ENCODE measurements around the gene AKAP9.

The AKAP9 gene

DNA sequence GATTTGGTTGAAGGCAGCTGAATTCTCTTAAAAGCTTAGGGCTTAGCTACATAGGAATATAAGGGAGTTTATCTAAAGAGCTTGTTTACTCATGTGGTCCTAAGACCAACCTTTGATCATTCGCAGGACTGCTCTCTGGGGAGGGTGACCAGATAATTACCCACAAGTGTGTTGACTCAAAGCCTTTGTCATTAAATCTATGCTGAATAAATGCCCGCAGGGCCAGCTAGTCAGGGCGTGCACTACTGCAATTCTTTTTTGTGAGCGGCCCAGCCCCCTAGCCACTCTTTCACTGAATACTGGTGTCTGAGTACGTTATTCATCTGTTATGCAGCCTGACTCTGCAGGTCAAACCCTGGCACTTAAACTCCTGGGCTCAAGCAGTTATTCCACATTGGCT, 69.6 kb downstream of the AKAP9 start:
- no peak overlapping the region for H3K27ac ChIP-seq (ENCODE audit: low read depth, low read length)
- H3K4me2 ChIP-seq (ENCODE audit: low read depth, low read length, poor library complexity, severe bottlenecking), result no peak overlapping the region
- H3K4me3 ChIP-seq (ENCODE audit: insufficient read depth, low read length, poor library complexity, severe bottlenecking), result no peak overlapping the region
- no peaks in the 10 kb centered on the region for H3F3A ChIP-seq (ENCODE audit: insufficient read depth)
- no peaks in the 10 kb centered on the region for H3K9me2 ChIP-seq (replicated peaks; ENCODE audit: insufficient read depth, low read length)
- no peaks in the 10 kb centered on the region for H3K79me2 ChIP-seq (ENCODE audit: insufficient read depth, low read length)
- TF ChIP-seq, protein P1, sequence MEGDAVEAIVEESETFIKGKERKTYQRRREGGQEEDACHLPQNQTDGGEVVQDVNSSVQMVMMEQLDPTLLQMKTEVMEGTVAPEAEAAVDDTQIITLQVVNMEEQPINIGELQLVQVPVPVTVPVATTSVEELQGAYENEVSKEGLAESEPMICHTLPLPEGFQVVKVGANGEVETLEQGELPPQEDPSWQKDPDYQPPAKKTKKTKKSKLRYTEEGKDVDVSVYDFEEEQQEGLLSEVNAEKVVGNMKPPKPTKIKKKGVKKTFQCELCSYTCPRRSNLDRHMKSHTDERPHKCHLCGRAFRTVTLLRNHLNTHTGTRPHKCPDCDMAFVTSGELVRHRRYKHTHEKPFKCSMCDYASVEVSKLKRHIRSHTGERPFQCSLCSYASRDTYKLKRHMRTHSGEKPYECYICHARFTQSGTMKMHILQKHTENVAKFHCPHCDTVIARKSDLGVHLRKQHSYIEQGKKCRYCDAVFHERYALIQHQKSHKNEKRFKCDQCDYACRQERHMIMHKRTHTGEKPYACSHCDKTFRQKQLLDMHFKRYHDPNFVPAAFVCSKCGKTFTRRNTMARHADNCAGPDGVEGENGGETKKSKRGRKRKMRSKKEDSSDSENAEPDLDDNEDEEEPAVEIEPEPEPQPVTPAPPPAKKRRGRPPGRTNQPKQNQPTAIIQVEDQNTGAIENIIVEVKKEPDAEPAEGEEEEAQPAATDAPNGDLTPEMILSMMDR (IDR thresholded peaks at IDR 0.05; ENCODE audit: insufficient read depth, low read length, poor library complexity, severe bottlenecking), result no peak
- no peak for TF ChIP-seq EZH2phosphoT487 (conservative IDR thresholded peaks at IDR 0.05; ENCODE audit: low read length)
- H3K36me3 ChIP-seq (ENCODE audit: low read length), result peaks cover 15% of the 10 kb centered on the region; the same call in 1 of the 2 replicates
- H3K9ac ChIP-seq (ENCODE audit: low read length), result no peak overlapping the region
- H2AFZ ChIP-seq (ENCODE audit: low read depth, low read length, severe bottlenecking), result no peak overlapping the region
- no peaks in the 10 kb centered on the region for H3K27me3 ChIP-seq (ENCODE audit: low read length)
- H3K9me3 ChIP-seq (ENCODE audit: insufficient read depth, low read length), result peaks cover 11% of the 10 kb centered on the region; the same call in 1 of the 2 replicates
- H4K20me1 ChIP-seq (ENCODE audit: low read depth, low read length), result no peaks in the 10 kb centered on the region

DNA sequence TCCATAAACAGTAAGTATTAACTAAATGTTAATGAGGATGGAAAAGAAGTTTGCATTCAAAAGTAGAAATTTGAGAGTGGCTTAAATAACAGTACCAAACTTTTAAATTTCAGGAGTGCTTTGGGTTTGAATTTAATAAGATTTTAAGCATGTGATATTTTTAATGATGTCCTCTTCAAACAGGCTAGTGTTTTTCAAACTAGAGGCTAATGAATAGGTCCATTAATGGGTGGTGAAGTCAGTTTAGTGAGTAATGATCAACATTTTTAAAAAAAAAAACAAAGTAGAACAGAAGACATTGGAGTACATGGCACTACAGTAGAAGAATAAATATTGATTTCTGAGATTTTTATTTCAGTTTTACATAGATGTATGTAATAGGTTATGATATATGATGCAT, 72.9 kb downstream of the AKAP9 start:
- H3K79me2 ChIP-seq (ENCODE audit: insufficient read depth, low read length), result no peaks in the 10 kb centered on the region
- H3K9me2 ChIP-seq (replicated peaks; ENCODE audit: insufficient read depth, low read length), result no peaks in the 10 kb centered on the region
- TF ChIP-seq, protein P1 (IDR thresholded peaks at IDR 0.05; ENCODE audit: insufficient read depth, low read length, poor library complexity, severe bottlenecking), result no peak
- no peak for TF ChIP-seq EZH2phosphoT487 (conservative IDR thresholded peaks at IDR 0.05; ENCODE audit: low read length)
- no peak overlapping the region for H3K4me2 ChIP-seq (ENCODE audit: low read depth, low read length, poor library complexity, severe bottlenecking)
- peaks cover 3% of the 10 kb centered on the region; the same call in 1 of the 2 replicates for H3F3A ChIP-seq (ENCODE audit: insufficient read depth)
- H3K36me3 ChIP-seq (ENCODE audit: low read length), result peaks cover 23% of the 10 kb centered on the region; the same call in 1 of the 2 replicates
- H3K4me3 ChIP-seq (ENCODE audit: insufficient read depth, low read length, poor library complexity, severe bottlenecking), result no peak overlapping the region
- H3K27ac ChIP-seq (ENCODE audit: low read depth, low read length), result no peak overlapping the region
- peaks cover 11% of the 10 kb centered on the region; the same call in 1 of the 2 replicates for H3K9me3 ChIP-seq (ENCODE audit: insufficient read depth, low read length)
- H2AFZ ChIP-seq (ENCODE audit: low read depth, low read length, severe bottlenecking), result no peak overlapping the region
- H3K9ac ChIP-seq (ENCODE audit: low read length), result no peak overlapping the region
- peaks cover 4% of the 10 kb centered on the region; the same call in 1 of the 2 replicates for H4K20me1 ChIP-seq (ENCODE audit: low read depth, low read length)
- no peaks in the 10 kb centered on the region for H3K27me3 ChIP-seq (ENCODE audit: low read length)

DNA sequence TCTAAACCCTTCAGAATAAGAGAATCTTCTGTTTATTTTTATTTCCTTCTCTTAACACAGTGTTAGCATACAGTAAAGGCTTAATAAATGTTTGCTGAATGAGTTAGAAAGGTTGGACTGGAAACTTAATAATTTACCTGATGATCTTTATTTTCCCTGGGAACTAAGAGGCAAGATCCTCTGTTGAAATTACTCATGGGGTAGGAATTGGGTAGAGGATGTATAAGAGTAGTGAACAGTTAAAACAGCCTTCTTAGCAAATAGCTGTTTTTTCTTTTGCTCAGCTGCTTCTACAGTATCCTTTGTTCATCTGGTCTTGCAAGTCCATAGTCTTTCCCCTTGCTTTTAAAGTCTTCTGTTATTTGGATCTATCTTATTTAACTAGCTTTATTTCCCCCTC, 80.0 kb downstream of the AKAP9 start:
- H3K4me2 ChIP-seq (ENCODE audit: low read depth, low read length, poor library complexity, severe bottlenecking), result no peak overlapping the region
- H3K27ac ChIP-seq (ENCODE audit: low read depth, low read length), result no peak overlapping the region
- TF ChIP-seq, protein P1 (IDR thresholded peaks at IDR 0.05; ENCODE audit: insufficient read depth, low read length, poor library complexity, severe bottlenecking), result no peak
- no peak for TF ChIP-seq EZH2phosphoT487 (conservative IDR thresholded peaks at IDR 0.05; ENCODE audit: low read length)
- H2AFZ ChIP-seq (ENCODE audit: low read depth, low read length, severe bottlenecking), result no peak overlapping the region
- H3F3A ChIP-seq (ENCODE audit: insufficient read depth), result peaks cover 3% of the 10 kb centered on the region; the same call in 1 of the 2 replicates
- H3K9ac ChIP-seq (ENCODE audit: low read length), result no peak overlapping the region
- no peaks in the 10 kb centered on the region for H3K9me2 ChIP-seq (replicated peaks; ENCODE audit: insufficient read depth, low read length)
- peaks cover 4% of the 10 kb centered on the region; the same call in 1 of the 2 replicates for H4K20me1 ChIP-seq (ENCODE audit: low read depth, low read length)
- H3K9me3 ChIP-seq (ENCODE audit: insufficient read depth, low read length), result no peaks in the 10 kb centered on the region
- H3K27me3 ChIP-seq (ENCODE audit: low read length), result no peaks in the 10 kb centered on the region
- no peaks in the 10 kb centered on the region for H3K79me2 ChIP-seq (ENCODE audit: insufficient read depth, low read length)
- no peak overlapping the region for H3K4me3 ChIP-seq (ENCODE audit: insufficient read depth, low read length, poor library complexity, severe bottlenecking)
- peaks cover 14% of the 10 kb centered on the region; the same call in 1 of the 2 replicates for H3K36me3 ChIP-seq (ENCODE audit: low read length)
